GM19463 (cell line): Measurements from ENCODE around the gene RXRB.
A peak's percentile ranks its signal among the peaks of the same experiment; 100 is the strongest.
"Not testable (repeated sequence)": the region's sequence is repeated elsewhere in the genome, so short reads cannot be mapped to it uniquely, and the experiment has no call there.

Source experiments
- ATAC-seq: cut with Tn5 transposase; IDR thresholded peaks from one replicate; pipeline ENCODE4 v1.9.1; 2021; ENCODE audit warnings: mild to moderate bottlenecking, moderate library complexity; ENCODE audit not compliant: unreplicated experiment

Gene RXRB

DNA sequence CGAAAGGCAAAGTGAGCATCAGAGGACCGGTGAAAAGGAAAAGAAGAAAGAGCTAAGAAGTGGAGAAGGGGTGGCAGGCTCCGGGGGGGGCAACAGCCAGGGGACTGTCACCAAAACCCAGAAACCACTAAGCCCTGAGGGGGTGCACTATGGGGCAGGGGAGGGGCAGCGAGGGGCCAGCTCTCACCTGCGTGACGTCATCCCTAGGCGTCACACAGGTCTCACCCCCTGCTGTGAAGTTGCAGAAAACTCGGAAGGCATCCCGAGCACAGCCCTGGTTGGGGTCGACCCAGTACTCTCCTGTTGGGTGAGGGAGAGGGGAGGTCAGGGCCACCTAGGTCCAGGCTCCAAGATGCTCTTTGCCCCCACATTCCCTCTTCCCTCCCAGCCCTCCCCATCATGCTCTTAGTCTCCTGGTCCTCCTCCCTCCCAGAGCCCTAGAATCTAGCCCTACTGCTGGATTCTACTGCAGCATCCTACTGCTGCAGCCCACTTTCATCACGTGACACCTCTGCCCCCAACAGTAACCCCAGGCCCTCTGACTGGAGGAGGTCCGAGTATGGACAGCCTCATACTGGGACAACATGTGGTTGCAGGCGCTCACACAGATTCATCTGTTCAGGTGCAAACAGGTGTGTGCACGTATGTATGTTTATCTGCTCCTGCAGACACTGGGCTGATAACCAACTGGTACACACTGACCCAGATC is 35.6 kb downstream of the RXRB start:
- no peak for ATAC-seq

GRCh38 chr6:33164176-33164575 is 36.3 kb downstream of the RXRB start:
- no peak for ATAC-seq

GRCh38 chr6:33163540-33163939 is 36.9 kb downstream of the RXRB start:
- ATAC-seq: no peak

DNA sequence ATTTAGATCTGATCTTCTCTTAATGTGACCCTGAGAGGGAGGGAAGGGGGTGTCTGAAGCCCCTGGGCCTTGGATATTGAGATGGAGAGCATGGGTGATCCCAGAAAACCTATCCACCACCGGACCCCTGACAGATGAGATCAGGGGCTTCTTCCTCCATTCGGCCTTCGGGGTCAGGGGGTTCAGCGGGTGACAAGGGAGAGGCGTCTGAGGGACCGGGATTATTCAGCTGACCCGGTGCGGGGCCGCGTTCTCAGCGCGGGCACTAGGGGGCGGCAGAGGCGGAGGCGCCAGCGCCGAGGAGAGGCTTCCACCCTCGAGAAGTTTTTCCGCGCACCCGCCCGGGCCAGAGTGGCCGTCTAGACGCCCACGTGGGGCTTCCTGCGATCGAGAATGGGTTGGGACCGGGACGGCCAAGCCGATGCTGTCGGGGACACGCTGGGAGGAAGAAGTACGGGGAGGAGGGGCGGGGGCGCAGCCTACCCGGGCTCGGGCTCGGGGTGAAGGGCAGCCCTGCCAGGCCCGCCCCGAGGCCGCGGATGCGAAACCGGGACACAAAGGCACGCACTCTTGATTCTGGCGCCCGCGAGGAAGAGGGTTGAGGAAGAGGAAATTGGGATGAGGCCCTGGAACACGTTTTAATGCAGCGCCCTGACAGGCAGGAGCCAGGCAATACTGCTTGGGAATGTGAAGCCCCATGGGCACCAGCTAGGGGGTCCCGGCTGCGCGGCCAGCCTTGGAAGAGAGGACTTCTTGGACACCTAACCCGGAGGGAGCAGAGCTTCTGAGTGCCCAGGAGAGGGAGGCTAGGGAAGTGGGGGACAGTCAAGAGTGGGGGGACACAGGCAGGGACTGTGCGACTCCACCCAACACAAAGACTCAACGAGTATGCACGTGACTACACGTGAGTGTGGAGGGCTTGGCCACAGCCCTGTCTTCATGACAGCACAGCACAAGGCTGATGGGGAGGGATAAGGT is 38.8 kb downstream of the RXRB start:
- ATAC-seq: peak; percentile 60

DNA sequence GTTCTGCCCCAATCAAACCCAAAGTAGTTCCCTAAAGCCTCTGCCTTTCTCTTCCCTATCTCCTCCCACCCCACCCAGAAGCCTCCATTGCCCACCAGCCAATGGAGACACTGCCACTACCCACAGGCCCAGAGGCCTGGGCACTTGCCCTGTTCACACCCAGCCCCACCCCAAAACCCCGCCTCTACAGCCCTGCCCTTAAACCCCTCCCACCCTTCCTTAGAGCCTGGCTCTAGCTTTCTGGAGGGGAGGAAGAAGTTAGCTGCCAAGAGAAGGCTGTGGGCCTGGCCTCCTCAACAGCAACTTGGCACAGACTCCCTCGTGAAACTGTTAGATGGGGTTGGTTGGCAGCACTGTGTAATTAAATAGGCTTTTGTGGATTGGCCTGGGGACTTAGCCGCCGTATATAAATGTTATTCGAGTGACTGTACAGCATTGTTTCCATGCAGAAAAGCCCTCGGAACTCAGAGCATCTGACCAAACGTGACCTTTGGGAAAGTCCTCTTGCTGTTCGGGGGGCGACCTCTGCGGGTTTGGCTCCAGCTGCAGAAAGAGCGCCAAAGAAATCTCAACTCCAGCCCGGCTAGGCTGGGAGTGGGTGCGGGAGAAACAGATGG is 39.6 kb downstream of the RXRB start:
- no peak for ATAC-seq

DNA sequence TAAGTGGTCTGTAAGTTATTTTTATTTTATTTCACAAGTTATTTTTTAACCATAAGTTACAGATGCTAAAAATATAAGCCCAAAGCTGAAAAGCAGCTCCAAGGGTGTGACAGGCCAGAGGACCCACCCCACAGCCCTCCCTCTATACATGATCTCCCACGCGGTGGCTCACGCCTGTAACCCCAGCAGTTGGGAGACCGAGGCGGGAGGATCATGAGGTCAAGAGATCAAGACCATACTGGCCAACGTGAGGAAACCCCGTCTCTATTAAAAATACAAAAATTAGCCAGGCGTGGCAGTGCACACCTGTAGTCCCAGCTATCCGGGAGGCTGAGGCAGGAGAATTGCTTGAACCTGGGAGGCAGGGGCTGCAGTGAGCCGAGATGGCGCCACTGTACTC is 40.4 kb downstream of the RXRB start:
- no peak for ATAC-seq

GRCh38 chr6:33156964-33157363 is 43.5 kb downstream of the RXRB start:
- ATAC-seq: no peak

DNA sequence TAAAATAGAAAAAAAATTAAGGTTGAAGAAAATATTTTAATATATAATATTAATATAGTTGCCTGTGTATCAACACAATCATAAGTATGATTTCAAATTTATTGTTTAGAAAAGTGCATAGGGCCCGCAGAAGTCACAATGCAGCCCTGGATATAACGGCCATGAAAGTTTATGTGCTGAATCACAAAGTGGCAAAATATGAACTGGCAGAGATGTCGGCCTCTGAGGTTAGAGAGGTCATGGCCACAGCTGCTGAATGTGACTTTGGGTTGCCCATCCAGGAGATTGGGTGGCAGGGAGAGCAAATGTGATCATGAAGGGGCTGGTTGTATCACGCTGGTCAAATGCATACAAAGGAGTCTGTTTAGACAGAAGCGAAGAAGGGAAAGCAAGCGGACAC is 43.9 kb downstream of the RXRB start:
- ATAC-seq: no peak

- no peak for ATAC-seq
Observed at GRCh38 chr6:33154349-33154748, 46.1 kb downstream of the RXRB start.

GRCh38 chr6:33151050-33151449 is 49.4 kb downstream of the RXRB start:
- ATAC-seq: no peak

DNA sequence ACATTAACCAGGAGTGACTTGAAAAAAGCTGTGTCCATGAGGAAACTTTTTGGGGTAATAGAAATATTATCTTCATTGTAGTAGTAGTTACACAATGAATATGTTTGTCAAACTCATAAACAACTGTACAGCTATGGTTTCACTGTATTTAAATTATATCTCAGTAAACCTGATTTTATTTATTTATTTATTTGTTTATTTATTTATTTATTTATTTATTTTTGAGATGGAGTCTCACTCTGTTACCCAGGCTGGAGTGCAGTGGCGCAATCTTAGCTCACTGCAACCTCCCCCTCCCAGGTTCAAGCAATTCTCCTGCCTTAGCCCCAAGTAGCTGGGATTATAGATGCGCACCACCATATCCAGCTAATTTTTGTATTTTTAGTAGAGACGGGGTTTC is 49.9 kb downstream of the RXRB start:
- ATAC-seq: not testable (repeated sequence)

DNA sequence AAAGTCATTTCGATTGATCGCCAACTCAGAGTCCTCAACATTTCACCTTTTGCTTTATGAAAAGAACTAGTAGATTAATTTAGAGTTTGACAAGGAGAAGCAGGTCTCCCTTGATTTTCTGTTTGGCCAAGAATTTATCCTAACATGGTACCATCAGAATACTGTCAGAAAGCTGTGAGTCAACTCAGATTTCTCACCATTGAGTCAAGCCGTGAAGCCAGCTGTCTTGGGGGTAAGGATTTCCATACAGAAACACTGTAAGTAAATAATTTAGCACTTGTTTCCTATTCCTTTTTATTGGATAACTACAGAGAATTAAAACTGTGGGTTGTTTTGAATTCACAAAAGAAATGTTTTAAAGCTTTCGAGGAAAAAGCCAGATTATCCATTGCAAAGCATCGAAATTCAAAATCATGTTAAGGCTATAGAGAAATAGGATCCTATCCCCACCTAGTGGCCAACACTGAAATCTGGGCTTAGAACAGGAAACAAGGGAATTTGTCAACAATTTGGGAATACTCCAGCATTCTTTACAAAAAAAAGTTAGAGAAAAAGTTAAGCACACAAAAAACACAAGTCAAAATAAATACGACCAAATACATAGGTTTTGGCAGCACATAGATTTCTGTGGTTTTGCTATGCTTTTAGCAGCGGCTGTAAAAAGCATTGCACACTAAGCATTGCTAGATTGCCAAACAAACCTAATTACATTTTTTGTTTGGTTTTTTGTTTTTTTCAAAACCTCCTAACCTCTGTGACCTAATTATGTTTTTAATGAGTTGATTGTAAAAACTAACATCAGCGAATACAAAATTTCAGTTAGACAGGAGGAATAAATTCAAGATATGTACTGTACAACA is 52.4 kb downstream of the RXRB start:
- no peak for ATAC-seq

- ATAC-seq: no peak
Observed at GRCh38 chr6:33144373-33144772, 56.1 kb downstream of the RXRB start.
